H1 (cell line): ENCODE data around the gene LBX1.

ENCODE experiments used
- CEBPB ChIP-seq: IDR thresholded peaks from 2 replicates; pipeline ENCODE4 v1.6.1; 2012; ENCODE audit warnings: low read depth, low read length
- CHD2 ChIP-seq: IDR thresholded peaks from 2 replicates; pipeline ENCODE4 v1.6.1; 2012; ENCODE audit warnings: low read length, improper control_type of control experiment
- EZH2 ChIP-seq: fragments of 200-600 bp; sonication (generic); IDR thresholded peaks from 2 replicates; pipeline ENCODE4 v1.7.1; 2012; ENCODE audit warnings: low read depth, mild to moderate bottlenecking, moderate library complexity, low read length, inconsistent platforms; ENCODE audit not compliant: severe bottlenecking
- POLR2A ChIP-seq, 2 experiments: IDR thresholded peaks; 1 replicate in 1 of 2; 2 replicates in 1 of 2; pipeline ENCODE4 v1.6.1; 2011; ENCODE audit warnings: low read depth in 2 of 2, low read length in 2 of 2, mild to moderate bottlenecking in 2 of 2; ENCODE audit errors: control extremely low read depth in 1 of 2
- POLR2AphosphoS5 ChIP-seq: IDR thresholded peaks from 2 replicates; pipeline ENCODE4 v1.6.1; 2011; ENCODE audit warnings: low read depth, low read length
- RFX5 ChIP-seq: IDR thresholded peaks from 2 replicates; pipeline ENCODE4 v1.6.1; 2011; ENCODE audit warnings: low read depth, low read length, improper control_type of control experiment, borderline replicate concordance
- SIX5 ChIP-seq: IDR thresholded peaks from 2 replicates; pipeline ENCODE4 v1.6.1; 2011; ENCODE audit warnings: mild to moderate bottlenecking, low read depth, low read length
- TBP ChIP-seq: IDR thresholded peaks from 2 replicates; pipeline ENCODE4 v1.6.1; 2011; ENCODE audit warnings: low read depth, low read length, improper control_type of control experiment
- YY1 ChIP-seq: IDR thresholded peaks from 2 replicates; pipeline ENCODE4 v1.6.1; 2011; ENCODE audit warnings: low read depth, mild to moderate bottlenecking, low read length
- ZNF274 ChIP-seq: IDR thresholded peaks from 2 replicates; pipeline ENCODE4 v1.7.0; 2012; ENCODE audit warnings: low read length, borderline replicate concordance; ENCODE audit errors: extremely low read depth
- TF ChIP-seq, protein P1 (sequence below), 3 experiments: IDR thresholded peaks; 1 replicate in 2 of 3; 2 replicates in 1 of 3; pipeline versions ENCODE4 v1.5.1 to v1.6.1; 2011; ENCODE audit warnings: low read length in 3 of 3, mild to moderate bottlenecking in 3 of 3, inconsistent platforms in 2 of 3, low read depth in 1 of 3, moderate library complexity in 1 of 3; ENCODE audit not compliant: insufficient read depth in 1 of 3; ENCODE audit errors: control extremely low read depth in 1 of 3
- TF ChIP-seq, protein P2 (sequence below): IDR thresholded peaks from 2 replicates; pipeline ENCODE4 v1.6.1; 2012; ENCODE audit warnings: inconsistent platforms

DNA sequence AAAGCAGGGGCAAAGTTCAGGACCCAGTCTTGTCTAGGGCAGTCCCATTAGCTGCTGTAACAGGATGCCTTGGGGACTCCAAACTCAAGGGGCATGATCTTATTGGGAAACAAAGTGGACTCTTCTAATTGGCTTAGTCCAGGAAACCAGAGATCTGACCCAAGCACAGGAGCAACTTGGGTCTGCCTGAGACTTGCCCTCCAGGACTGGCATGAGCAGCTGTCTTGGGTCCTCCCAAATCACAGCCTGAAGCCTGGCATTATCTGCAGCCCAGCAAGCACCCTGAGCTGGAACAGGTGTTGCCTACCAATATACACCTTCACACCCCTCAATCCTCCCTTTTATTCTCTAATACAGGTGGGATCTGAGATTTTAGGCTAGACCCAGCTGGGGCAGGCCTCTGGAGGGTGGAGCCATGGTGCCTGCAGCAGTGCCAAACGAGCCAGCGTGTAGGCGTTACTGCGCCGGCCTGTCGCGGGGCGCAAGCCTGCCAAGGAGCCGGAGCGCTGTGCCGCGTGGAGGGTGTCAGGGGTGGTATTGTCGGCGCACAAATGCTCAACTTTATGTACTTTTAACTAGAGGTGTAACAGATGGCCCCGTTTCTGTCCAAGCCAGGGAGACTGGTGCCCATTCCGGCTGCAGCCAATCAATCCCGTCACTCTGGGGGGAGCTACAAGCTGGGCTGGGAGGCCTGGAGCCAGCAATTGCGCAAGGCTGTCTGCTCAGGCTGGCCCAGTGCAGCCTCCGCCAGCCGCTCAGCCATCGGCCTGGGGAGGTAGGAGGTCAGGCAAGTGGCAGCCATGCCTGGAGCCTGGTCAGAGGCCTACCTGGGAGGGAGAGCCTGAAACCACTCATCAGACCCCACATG lies 12.8 kb upstream of the LBX1 start:
- TF ChIP-seq POLR2AphosphoS5 (no peak), CHD2 (no peak), SIX5 (no peak), CEBPB (peak; percentile 84), YY1 (no peak), RFX5 (no peak), POLR2A (IDR thresholded peaks at IDR 0.05; ENCODE audit: control extremely low read depth in 1 of 2, low read depth in 2 of 2, low read length in 2 of 2) (no peak), ZNF274 (no peak), TBP (no peak), EZH2 (no peak)
- TF ChIP-seq, protein P1, sequence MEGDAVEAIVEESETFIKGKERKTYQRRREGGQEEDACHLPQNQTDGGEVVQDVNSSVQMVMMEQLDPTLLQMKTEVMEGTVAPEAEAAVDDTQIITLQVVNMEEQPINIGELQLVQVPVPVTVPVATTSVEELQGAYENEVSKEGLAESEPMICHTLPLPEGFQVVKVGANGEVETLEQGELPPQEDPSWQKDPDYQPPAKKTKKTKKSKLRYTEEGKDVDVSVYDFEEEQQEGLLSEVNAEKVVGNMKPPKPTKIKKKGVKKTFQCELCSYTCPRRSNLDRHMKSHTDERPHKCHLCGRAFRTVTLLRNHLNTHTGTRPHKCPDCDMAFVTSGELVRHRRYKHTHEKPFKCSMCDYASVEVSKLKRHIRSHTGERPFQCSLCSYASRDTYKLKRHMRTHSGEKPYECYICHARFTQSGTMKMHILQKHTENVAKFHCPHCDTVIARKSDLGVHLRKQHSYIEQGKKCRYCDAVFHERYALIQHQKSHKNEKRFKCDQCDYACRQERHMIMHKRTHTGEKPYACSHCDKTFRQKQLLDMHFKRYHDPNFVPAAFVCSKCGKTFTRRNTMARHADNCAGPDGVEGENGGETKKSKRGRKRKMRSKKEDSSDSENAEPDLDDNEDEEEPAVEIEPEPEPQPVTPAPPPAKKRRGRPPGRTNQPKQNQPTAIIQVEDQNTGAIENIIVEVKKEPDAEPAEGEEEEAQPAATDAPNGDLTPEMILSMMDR (IDR thresholded peaks at IDR 0.05; ENCODE audit: control extremely low read depth in 1 of 3, insufficient read depth in 1 of 3, low read depth in 1 of 3, low read length in 3 of 3), result no peak
- TF ChIP-seq, protein P2, sequence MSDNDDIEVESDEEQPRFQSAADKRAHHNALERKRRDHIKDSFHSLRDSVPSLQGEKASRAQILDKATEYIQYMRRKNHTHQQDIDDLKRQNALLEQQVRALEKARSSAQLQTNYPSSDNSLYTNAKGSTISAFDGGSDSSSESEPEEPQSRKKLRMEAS, result no peak
